Mesenchymal stem cell (in vitro differentiated cells and primary cell): ENCODE data around the gene SYNJ2.

ENCODE experiments used
- DNase-seq: peaks from one replicate; pipeline ENCODE4 v3.0.0-alpha.2; 2013
- H2AFZ ChIP-seq: one replicate; pipeline ENCODE4 v1.6.1; 2013; ENCODE audit warnings: low read depth, mild to moderate bottlenecking, control low read depth, inconsistent platforms, low read length, moderate library complexity
- H2AK5ac ChIP-seq: 2 replicates; pipeline ENCODE4 v1.6.1; 2013; ENCODE audit warnings: low read length, moderate library complexity, mild to moderate bottlenecking, inconsistent platforms; ENCODE audit not compliant: severe bottlenecking
- H2BK120ac ChIP-seq: one replicate; pipeline ENCODE4 v1.6.1; 2013; ENCODE audit warnings: low read depth, mild to moderate bottlenecking, inconsistent platforms, low read length, moderate library complexity
- H2BK12ac ChIP-seq, 2 experiments: one replicate each; pipeline ENCODE4 v1.6.1; 2013; ENCODE audit warnings: inconsistent platforms in 2 of 2, low read length in 2 of 2, mild to moderate bottlenecking in 2 of 2, moderate library complexity in 2 of 2, control low read depth in 1 of 2
- H2BK15ac ChIP-seq: one replicate; pipeline ENCODE4 v1.6.1; 2013; ENCODE audit warnings: mild to moderate bottlenecking, low read depth, inconsistent platforms; ENCODE audit not compliant: poor library complexity, severe bottlenecking
- H2BK5ac ChIP-seq: 2 replicates; pipeline ENCODE4 v1.6.1; 2013; ENCODE audit warnings: low read depth, mild to moderate bottlenecking, low read length, control low read depth, inconsistent platforms; ENCODE audit not compliant: poor library complexity, severe bottlenecking
- H3K14ac ChIP-seq, 2 experiments: one replicate each; pipeline ENCODE4 v1.6.1; 2013; ENCODE audit warnings: inconsistent platforms in 2 of 2, low read length in 2 of 2, control low read depth in 1 of 2, mild to moderate bottlenecking in 1 of 2, moderate library complexity in 1 of 2
- H3K18ac ChIP-seq, 2 experiments: one replicate each; pipeline ENCODE4 v1.6.1; 2013; ENCODE audit warnings: inconsistent platforms in 2 of 2, low read length in 2 of 2, control low read depth in 1 of 2, low read depth in 1 of 2, mild to moderate bottlenecking in 1 of 2
- H3K23ac ChIP-seq, 2 experiments: one replicate each; pipeline ENCODE4 v1.6.1; 2013; ENCODE audit warnings: inconsistent platforms in 2 of 2, low read length in 2 of 2, mild to moderate bottlenecking in 2 of 2, moderate library complexity in 2 of 2, control low read depth in 1 of 2
- H3K27ac ChIP-seq: 2 replicates; pipeline ENCODE4 v1.5.1; 2013; ENCODE audit warnings: mild to moderate bottlenecking, moderate library complexity, low read length, control low read depth, inconsistent platforms; ENCODE audit not compliant: poor library complexity, severe bottlenecking
- H3K27me3 ChIP-seq, 2 experiments: 2 replicates each; pipeline versions ENCODE4 v1.6.1 to v1.7.0; 2013; ENCODE audit warnings: low read length in 2 of 2, mild to moderate bottlenecking in 2 of 2, moderate library complexity in 2 of 2, control low read depth in 1 of 2, inconsistent platforms in 1 of 2; ENCODE audit not compliant: control insufficient read depth in 1 of 2, insufficient read depth in 1 of 2
- H3K36me3 ChIP-seq, 2 experiments: 2 replicates each; pipeline versions ENCODE4 v1.6.1 to v1.7.0; 2013; ENCODE audit warnings: low read length in 2 of 2, control low read depth in 1 of 2, inconsistent platforms in 1 of 2, low read depth in 1 of 2, mild to moderate bottlenecking in 1 of 2; ENCODE audit not compliant: insufficient read depth in 2 of 2, control insufficient read depth in 1 of 2
- H3K4ac ChIP-seq, 2 experiments: one replicate each; pipeline ENCODE4 v1.6.1; 2013; ENCODE audit warnings: inconsistent platforms in 2 of 2, low read length in 2 of 2, mild to moderate bottlenecking in 2 of 2, moderate library complexity in 2 of 2, control low read depth in 1 of 2, low read depth in 1 of 2
- H3K4me1 ChIP-seq: 2 replicates; pipeline ENCODE4 v1.6.1; 2013; ENCODE audit warnings: low read depth, low read length, control low read depth; ENCODE audit not compliant: control insufficient read depth, insufficient read depth
- H3K4me2 ChIP-seq: 2 replicates; pipeline ENCODE4 v1.6.1; 2013; ENCODE audit warnings: low read length, mild to moderate bottlenecking, inconsistent platforms; ENCODE audit not compliant: poor library complexity, severe bottlenecking
- H3K4me3 ChIP-seq, 2 experiments: 2 replicates each; pipeline versions ENCODE4 v1.5.1 to v1.7.0; 2013; ENCODE audit warnings: low read length in 2 of 2, mild to moderate bottlenecking in 2 of 2, control low read depth in 1 of 2, low read depth in 1 of 2; ENCODE audit not compliant: insufficient read depth in 1 of 2
- H3K79me1 ChIP-seq: replicated peaks from 2 replicates; pipeline ENCODE4 v1.6.1; 2013; ENCODE audit warnings: mild to moderate bottlenecking, control low read depth, low read length, inconsistent platforms; ENCODE audit not compliant: poor library complexity, severe bottlenecking
- H3K9ac ChIP-seq: 2 replicates; pipeline ENCODE4 v1.7.0; 2013; ENCODE audit warnings: mild to moderate bottlenecking, low read length, moderate library complexity
- H3K9me3 ChIP-seq: 2 replicates; pipeline ENCODE4 v1.7.0; 2013; ENCODE audit warnings: mild to moderate bottlenecking, low read length; ENCODE audit not compliant: control insufficient read depth
- H4K8ac ChIP-seq: one replicate; pipeline ENCODE4 v1.6.1; 2013; ENCODE audit warnings: inconsistent platforms, mild to moderate bottlenecking, low read length, moderate library complexity
- H4K91ac ChIP-seq: one replicate; pipeline ENCODE4 v1.6.1; 2013; ENCODE audit warnings: mild to moderate bottlenecking, low read length, inconsistent platforms
- WGBS: methylation state at CpG from one replicate; pipeline ENCODE4 v1.1.7; 2013; ENCODE audit warnings: mixed read lengths; 5-methylcytosine and 5-hydroxymethylcytosine counted together

SYNJ2 gene

DNA sequence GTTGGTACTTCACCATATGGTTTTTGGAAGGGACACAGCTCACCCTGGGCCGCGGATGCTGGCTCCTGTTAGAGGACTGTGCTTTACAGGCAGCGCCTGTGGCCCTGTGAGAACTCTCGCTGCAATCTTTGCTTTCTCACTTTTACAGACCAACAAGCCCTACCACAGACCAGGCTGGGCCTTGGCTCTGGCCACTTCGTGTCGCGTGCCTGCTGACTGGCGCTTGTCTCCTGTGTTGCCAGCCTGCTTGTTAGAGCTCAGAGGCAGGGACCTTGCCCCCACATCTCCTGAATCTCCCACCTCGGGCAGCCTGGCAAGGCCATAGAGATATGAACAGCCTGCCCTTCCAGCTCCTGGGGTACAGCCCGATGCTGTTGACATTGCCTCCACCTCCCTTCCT lies 56.1 kb downstream of the SYNJ2 start:
- WGBS = 96% methylated on average over 8 of the region's 10 CpGs
- peaks cover 10% of the 10 kb centered on the region for H3K79me1 ChIP-seq
- H3K18ac ChIP-seq = peak overlapping the region in 1 of 2 experiments; percentile 14
- H3K27me3 ChIP-seq = no peaks in the 10 kb centered on the region
- H3K4ac ChIP-seq = peak overlapping the region; percentile 29 to 45
- no peaks in the 10 kb centered on the region for H3K9me3 ChIP-seq
- H2AFZ ChIP-seq = no peak overlapping the region
- H4K91ac ChIP-seq = peak overlapping the region; percentile 36
- H2BK12ac ChIP-seq = peak overlapping the region; percentile 15 to 91
- no peak overlapping the region for H3K23ac ChIP-seq
- H2BK120ac ChIP-seq = no peak overlapping the region
- H3K4me1 ChIP-seq = peaks cover 52% of the 10 kb centered on the region
- no peak overlapping the region for H3K27ac ChIP-seq
- H2BK5ac ChIP-seq = no peak overlapping the region
- H3K4me3 ChIP-seq = no peak overlapping the region
- H3K36me3 ChIP-seq = peaks cover 31 to 60% of the 10 kb centered on the region in 2 experiments
- peak overlapping the region in 1 of 2 experiments; percentile 73 for H3K14ac ChIP-seq
- no peak overlapping the region for H2BK15ac ChIP-seq
- DNase-seq = no peak
- H2AK5ac ChIP-seq = peak overlapping the region; percentile 1
- no peak overlapping the region for H3K4me2 ChIP-seq
- H4K8ac ChIP-seq = peak overlapping the region; percentile 31
- H3K9ac ChIP-seq = no peak overlapping the region

DNA sequence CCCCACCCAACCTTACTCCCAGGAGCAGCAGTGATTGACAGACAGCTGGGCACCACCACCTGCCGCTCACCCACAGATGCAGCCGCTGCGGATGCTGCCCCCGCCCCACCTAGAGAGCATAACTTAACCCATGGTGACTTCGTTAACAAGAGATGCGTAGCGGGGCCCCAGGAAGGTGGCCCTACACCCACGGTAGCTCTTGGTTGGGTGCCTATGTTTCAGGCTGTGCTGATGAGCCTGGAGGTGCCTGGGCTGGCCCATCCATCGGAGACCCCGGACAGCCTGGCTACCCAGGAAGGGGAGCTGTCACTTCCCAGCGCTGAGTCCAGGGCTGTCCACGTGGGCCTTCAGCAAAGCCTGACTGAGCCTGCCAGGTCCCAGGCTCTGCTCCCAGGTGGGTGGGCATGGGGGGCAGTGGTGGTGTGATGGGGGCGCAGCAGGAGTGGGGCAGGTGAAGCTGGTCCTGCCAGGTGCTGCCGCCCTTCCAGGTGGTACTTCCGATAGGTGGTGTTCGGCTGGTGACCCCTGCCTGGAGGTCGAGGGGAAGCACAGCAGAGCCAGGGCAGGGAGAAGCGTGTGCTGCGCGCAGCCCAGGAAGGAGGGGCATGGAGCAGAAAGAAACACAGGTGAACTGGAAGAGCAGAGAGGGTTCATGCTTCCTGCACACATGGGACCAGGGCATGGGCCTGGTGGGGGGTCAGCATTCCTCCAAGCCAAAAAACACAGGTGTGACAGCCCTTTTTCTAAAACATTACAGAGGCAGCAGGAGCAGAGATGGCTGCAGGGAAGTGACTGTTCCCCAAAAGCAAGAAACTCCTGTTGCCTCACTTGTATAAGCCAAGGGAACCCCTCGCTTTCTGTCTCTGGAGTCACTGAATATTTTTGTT lies 56.9 kb downstream of the SYNJ2 start:
- peaks cover 53% of the 10 kb centered on the region for H3K4me1 ChIP-seq
- H2BK15ac ChIP-seq = no peak overlapping the region
- H3K27me3 ChIP-seq = no peaks in the 10 kb centered on the region
- H3K79me1 ChIP-seq = peaks cover 4% of the 10 kb centered on the region
- H2BK5ac ChIP-seq = peak overlapping the region; percentile 49
- H2BK12ac ChIP-seq = peak overlapping the region; percentile 15 to 91
- peaks cover 32 to 61% of the 10 kb centered on the region in 2 experiments for H3K36me3 ChIP-seq
- H3K23ac ChIP-seq = peak overlapping the region in 1 of 2 experiments; percentile 77
- peak overlapping the region; percentile 98 for H3K27ac ChIP-seq
- peak overlapping the region in 1 of 2 experiments; percentile 30 for H3K14ac ChIP-seq
- WGBS = 95% methylated on average over 21 of the region's 21 CpGs
- peak overlapping the region; percentile 2 for H4K8ac ChIP-seq
- H4K91ac ChIP-seq = peak overlapping the region; percentile 67
- peak overlapping the region; percentile 29 to 45 for H3K4ac ChIP-seq
- DNase-seq = no peak
- peak overlapping the region; percentile 1 for H2AK5ac ChIP-seq
- H3K9ac ChIP-seq = peak overlapping the region; percentile 64
- H3K4me2 ChIP-seq = no peak overlapping the region
- no peak overlapping the region for H3K4me3 ChIP-seq
- peak overlapping the region; percentile 46 to 86 for H3K18ac ChIP-seq
- no peak overlapping the region for H2BK120ac ChIP-seq
- H3K9me3 ChIP-seq = no peaks in the 10 kb centered on the region
- no peak overlapping the region for H2AFZ ChIP-seq

DNA sequence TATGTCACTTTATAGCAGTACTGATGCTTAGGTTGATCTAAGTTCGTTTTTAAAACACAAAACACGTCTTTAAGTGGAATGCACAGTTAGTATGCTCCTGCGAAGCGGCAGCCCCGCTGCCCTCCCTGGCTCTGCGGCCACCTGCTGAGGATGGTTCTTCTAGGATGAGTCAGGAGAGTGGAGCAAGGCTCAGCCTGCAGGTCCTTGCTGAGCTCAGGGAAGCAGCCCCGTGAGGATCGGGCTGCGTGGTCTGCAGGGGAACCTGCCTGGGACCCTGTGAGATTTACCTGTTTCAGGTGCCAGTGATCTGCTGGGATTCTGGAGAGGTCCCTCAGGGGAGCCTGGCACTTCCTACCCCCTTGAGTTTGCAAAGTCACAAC lies 57.5 kb downstream of the SYNJ2 start:
- peak overlapping the region; percentile 58 for H2AK5ac ChIP-seq
- no peak overlapping the region for H3K14ac ChIP-seq
- peak overlapping the region; percentile 0 to 88 for H3K4ac ChIP-seq
- H3K36me3 ChIP-seq = peaks cover 36 to 61% of the 10 kb centered on the region in 2 experiments
- peak; percentile 73 for DNase-seq
- peak overlapping the region; percentile 28 for H4K91ac ChIP-seq
- peak overlapping the region in 1 of 2 experiments; percentile 16 for H3K4me3 ChIP-seq
- H2BK5ac ChIP-seq = peak overlapping the region; percentile 2
- peak overlapping the region; percentile 98 for H3K27ac ChIP-seq
- H2BK12ac ChIP-seq = peak overlapping the region in 1 of 2 experiments; percentile 48
- H3K79me1 ChIP-seq = peaks cover 7% of the 10 kb centered on the region
- H2BK15ac ChIP-seq = no peak overlapping the region
- H3K18ac ChIP-seq = peak overlapping the region; percentile 83 to 87
- H3K9me3 ChIP-seq = no peaks in the 10 kb centered on the region
- H3K27me3 ChIP-seq = no peaks in the 10 kb centered on the region
- H3K9ac ChIP-seq = peak overlapping the region; percentile 64
- H2BK120ac ChIP-seq = peak overlapping the region; percentile 19
- peaks cover 53% of the 10 kb centered on the region for H3K4me1 ChIP-seq
- H2AFZ ChIP-seq = no peak overlapping the region
- H3K4me2 ChIP-seq = peak overlapping the region; percentile 0
- WGBS = 19% methylated on average over 9 of the region's 9 CpGs
- H4K8ac ChIP-seq = no peak overlapping the region
- H3K23ac ChIP-seq = no peak overlapping the region

DNA sequence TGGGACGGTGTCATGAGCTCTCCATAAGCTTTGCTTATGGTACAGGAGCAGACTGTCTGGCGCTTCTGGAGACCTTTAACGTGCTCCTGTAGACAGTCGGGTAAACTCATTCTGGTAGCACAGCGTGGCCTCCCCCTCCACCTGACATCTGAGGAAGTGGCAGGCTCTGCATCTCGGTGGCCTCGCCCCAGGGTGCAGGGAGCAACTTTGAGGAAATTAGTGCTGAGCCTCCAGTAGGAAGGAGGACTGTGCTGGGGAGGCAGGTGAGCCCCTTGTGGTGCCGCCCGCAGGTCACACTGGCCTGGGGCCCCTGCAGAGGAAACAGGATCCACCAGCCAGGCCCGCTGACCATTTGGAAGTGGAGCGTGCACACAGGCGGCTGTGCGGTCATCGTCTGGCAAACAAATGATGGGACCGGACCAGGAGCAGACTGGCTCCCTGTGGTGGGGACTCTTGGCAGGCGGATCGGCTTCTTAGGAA lies 57.9 kb downstream of the SYNJ2 start:
- Histone ChIP-seq H3K27me3 (no peaks in the 10 kb centered on the region), H2BK120ac (peak overlapping the region; percentile 67), H3K9ac (peak overlapping the region; percentile 64), H3K36me3 (peaks cover 37 to 61% of the 10 kb centered on the region in 2 experiments), H3K9me3 (no peaks in the 10 kb centered on the region), H3K4ac (peak overlapping the region; percentile 77 to 88), H4K8ac (peak overlapping the region; percentile 84), H3K4me2 (peak overlapping the region; percentile 17), H4K91ac (peak overlapping the region; percentile 28), H3K27ac (peak overlapping the region; percentile 98), H2AK5ac (peak overlapping the region; percentile 58), H2BK5ac (peak overlapping the region; percentile 2), H2AFZ (no peak overlapping the region), H3K23ac (peak overlapping the region in 1 of 2 experiments; percentile 19), H3K18ac (peak overlapping the region; percentile 83 to 87), H3K4me1 (peaks cover 50% of the 10 kb centered on the region), H2BK15ac (peak overlapping the region; percentile 78), H3K79me1 (peaks cover 10% of the 10 kb centered on the region), H3K14ac (peak overlapping the region in 1 of 2 experiments; percentile 0), H2BK12ac (peak overlapping the region; percentile 96 to 98), H3K4me3 (peak overlapping the region in 1 of 2 experiments; percentile 16)
- 75% methylated on average over 17 of the region's 17 CpGs for WGBS
- peak; percentile 51 for DNase-seq
